LHCN-M2 (cell line): Measurements from ENCODE around the gene ACR. TPM values are rescaled to one million over a fixed set of nuclear protein-coding genes. Genes with fewer than 3 reads are reported as not detected.

Experiments used
- DNase-seq: peaks from one replicate; pipeline ENCODE4 v3.0.0-alpha.2; 2012; ENCODE audit warnings: low read depth
- total RNA-seq: library from RNA; depleted of rRNA; stranded (reverse); fragments of >200 nt; gene quantifications from 2 replicates; pipeline ENCODE4 v1.2.3, GENCODE V29; 2014

ACR gene
- total RNA-seq, 1 experiment from 2014 or later = not detected

- no peak for DNase-seq
These were observed 34.9 kb upstream of the ACR start for GRCh38 chr22:50702821-50703725.

- no peak for DNase-seq
These were observed 34.1 kb upstream of the ACR start for GRCh38 chr22:50703726-50704509.

GRCh38 chr22:50704510-50705218 is 33.3 kb upstream of the ACR start:
- DNase-seq = no peak

- DNase-seq = no peak
These were observed 32.7 kb upstream of the ACR start for GRCh38 chr22:50705219-50705691.

GRCh38 chr22:50705851-50706351 is 32.1 kb upstream of the ACR start:
- DNase-seq = no peak

GRCh38 chr22:50706481-50707125 is 31.4 kb upstream of the ACR start:
- DNase-seq = no peak

- DNase-seq = no peak
These were observed 29.5 kb upstream of the ACR start for GRCh38 chr22:50708474-50708873.

GRCh38 chr22:50708996-50709395 is 29.0 kb upstream of the ACR start:
- no peak for DNase-seq

GRCh38 chr22:50710221-50710620 is 27.8 kb upstream of the ACR start:
- no peak for DNase-seq

- DNase-seq = no peak
These were observed 27.1 kb upstream of the ACR start for GRCh38 chr22:50710886-50711285.

GRCh38 chr22:50711446-50712340 is 26.3 kb upstream of the ACR start:
- no peak for DNase-seq

- no peak for DNase-seq
These were observed 25.5 kb upstream of the ACR start for GRCh38 chr22:50712341-50713007.

GRCh38 chr22:50713008-50713385 is 25.0 kb upstream of the ACR start:
- no peak for DNase-seq

- no peak for DNase-seq
These were observed 24.4 kb upstream of the ACR start for GRCh38 chr22:50713571-50714056.

- DNase-seq = no peak
These were observed 23.9 kb upstream of the ACR start for GRCh38 chr22:50714150-50714549.

GRCh38 chr22:50714631-50715179 is 23.3 kb upstream of the ACR start:
- DNase-seq = no peak

- no peak for DNase-seq
These were observed 22.8 kb upstream of the ACR start for GRCh38 chr22:50715250-50715649.

- no peak for DNase-seq
These were observed 22.2 kb upstream of the ACR start for GRCh38 chr22:50715776-50716175.
